Psoas muscle (tissue), 8 donors: ENCODE measurements around the gene AIF1L. TPM values are rescaled to one million over a fixed set of nuclear protein-coding genes. Genes with fewer than 3 reads are reported as not detected.
A peak's percentile ranks its signal among the peaks of the same experiment; 100 is the strongest.

Experiments used
- ATAC-seq, 4 donors: fragments of 200-7000 bp; cut with Tn5 transposase; one replicate each; pipeline ENCODE4 v1.9.1; 2020; ENCODE audit warnings: moderate library complexity in 3 of 4, mild to moderate bottlenecking in 2 of 4
- DNase-seq, 2 donors: peaks; one replicate each; pipeline ENCODE4 v3.0.0-alpha.2; 2020
- H3K27ac ChIP-seq: fragments of 200-600 bp; one replicate; pipeline ENCODE4 v1.8.0; 2022
- H3K27me3 ChIP-seq, 3 donors: fragments of 200-600 bp in 1 of 3; one replicate each; pipeline versions ENCODE4 v1.6.1 to v1.8.0; 2013 to 2022; ENCODE audit warnings: low read length in 2 of 3, mild to moderate bottlenecking in 2 of 3, moderate library complexity in 1 of 3; ENCODE audit not compliant: insufficient read depth in 3 of 3
- H3K36me3 ChIP-seq, 2 donors: fragments of 200-600 bp in 1 of 2; one replicate each; pipeline versions ENCODE4 v1.6.1 to v1.8.0; 2013 to 2022; ENCODE audit warnings: low read depth in 1 of 2, mild to moderate bottlenecking in 1 of 2, moderate library complexity in 1 of 2; ENCODE audit not compliant: insufficient read depth in 1 of 2
- H3K4me1 ChIP-seq: fragments of 200-600 bp; one replicate; pipeline ENCODE4 v1.8.0; 2022
- H3K4me3 ChIP-seq: fragments of 200-600 bp; one replicate; pipeline ENCODE4 v1.8.0; 2022; ENCODE audit warnings: mild to moderate bottlenecking
- H3K9me3 ChIP-seq: fragments of 200-600 bp; one replicate; pipeline ENCODE4 v1.8.0; 2022
- CTCF ChIP-seq: fragments of 200-600 bp; IDR thresholded peaks from one replicate; pipeline ENCODE4 v1.8.0; 2022; ENCODE audit warnings: antibody characterized with exemption
- WGBS, 3 donors: extraction: QIAGEN DNeasy Blood & Tissue Kit; methylation state at CpG; one replicate each; pipeline versions ENCODE4 v1.1.6 to v1.1.7; 2013; 5-methylcytosine and 5-hydroxymethylcytosine counted together
- intact Hi-C, 2 donors: fragments of 100-400 bp; cut with DNase I; formaldehyde crosslinking; loops; one replicate each; pipeline versions ENCODE4 v1.11.0 to v1.14.2; 2022
- polyA plus RNA-seq, 3 donors: library from polyadenylated mRNA; stranded (reverse); fragments of 200-250 nt; gene quantifications; one replicate each; pipeline ENCODE4 v1.2.3, GENCODE V29; 2013
- total RNA-seq, 4 donors: library from RNA; stranded (reverse); fragmentation: NEBNext Ultra II Directional in 2 of 4; extraction: Animal tissue kit (Norgen Biotek cat#: 25700) in 2 of 4; gene quantifications; one replicate each; pipeline versions ENCODE4 v1.2.1 to v1.2.4, GENCODE V29; 2021 to 2023
- donor health status: healthy with polysubstance abuse.
- donor health status: DM: no; HTN: no; CAD: no; lungs with moderate emphysema.
- donor health status: Bipolar disorder and iron deficiency.
- donor health status: healthy.
- donor health status: DM: yes; HTN: yes; CAD: no.
- donor health status: DM: no; HTN: no; CAD: no.
- donor health status: DM: no; HTN: no; CAD: no.
- donor health status: DM: yes; HTN: yes; CAD: no.

AIF1L gene
- total and polyA plus RNA-seq, 7 donors: 3.7 to 12.2 (median 11.0) TPM

- TF ChIP-seq CTCF: no peak
- Histone ChIP-seq H3K9me3 (no peaks in the 10 kb centered on the region), H3K36me3 (peaks cover 14 to 82% of the 10 kb centered on the region in 2 donors), H3K27me3 (no peaks in the 10 kb centered on the region), H3K4me1 (no peaks in the 10 kb centered on the region), H3K27ac (no peak overlapping the region), H3K4me3 (no peak overlapping the region)
- ATAC-seq: no peak
- 93 to 98% (median 95%) methylated on average over 4 of the region's 4 CpGs for WGBS, 3 donors
- intact Hi-C loops: no loop called here
- DNase-seq: no peak
Observed at GRCh38 chr9:131162886-131163285, 66.6 kb downstream of the AIF1L start.

DNA sequence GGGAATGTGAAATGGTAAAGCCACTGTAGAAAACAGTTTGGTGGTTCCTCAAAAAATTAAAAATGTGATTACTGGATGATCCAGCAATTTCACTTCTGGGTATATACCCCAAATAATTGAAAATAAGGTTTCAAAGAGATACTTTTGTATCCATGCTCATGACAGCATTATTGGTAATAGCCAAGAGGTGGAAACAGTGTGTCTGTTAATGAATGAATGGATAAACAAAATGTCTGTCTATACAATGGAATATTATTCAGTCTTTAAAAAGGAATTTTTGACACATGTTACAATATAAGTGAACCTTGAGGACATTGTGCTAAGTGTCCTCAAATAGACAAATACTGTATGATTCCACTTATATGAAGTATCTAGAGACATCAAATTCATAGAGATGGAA is 69.2 kb downstream of the AIF1L start:
- no peaks in the 10 kb centered on the region for H3K4me1 ChIP-seq
- H3K36me3 ChIP-seq: peaks cover 12 to 64% of the 10 kb centered on the region in 2 donors
- no peak overlapping the region for H3K4me3 ChIP-seq
- no peak for TF ChIP-seq CTCF
- intact Hi-C loops: no loop called here
- H3K27me3 ChIP-seq: no peaks in the 10 kb centered on the region
- no peak overlapping the region for H3K27ac ChIP-seq
- DNase-seq: no peak
- no peaks in the 10 kb centered on the region for H3K9me3 ChIP-seq
- no peak for ATAC-seq

- H3K27ac ChIP-seq: no peak overlapping the region
Observed at GRCh38 chr9:131167146-131167692, 70.9 kb downstream of the AIF1L start.

GRCh38 chr9:131167936-131168335 is 71.6 kb downstream of the AIF1L start:
- WGBS, 3 donors: 81 to 97% (median 95%) methylated on average over 4 of the region's 4 CpGs
- peaks cover 4 to 40% of the 10 kb centered on the region in 2 donors for H3K36me3 ChIP-seq
- DNase-seq (no peak), ATAC-seq (peak in 1 of 4 donors; percentile 45)
- H3K27ac ChIP-seq: no peak overlapping the region
- H3K4me3 ChIP-seq: no peak overlapping the region
- intact Hi-C loops: no loop called here
- TF ChIP-seq CTCF: no peak
- H3K4me1 ChIP-seq: no peaks in the 10 kb centered on the region
- no peaks in the 10 kb centered on the region for H3K27me3 ChIP-seq
- no peaks in the 10 kb centered on the region for H3K9me3 ChIP-seq

More at GRCh38 chr9:131167146-131167692, 70.9 kb downstream of the AIF1L start:
- 28 to 40% (median 30%) methylated on average over 6 of the region's 6 CpGs for WGBS, 3 donors
- H3K36me3 ChIP-seq: peaks cover 7 to 47% of the 10 kb centered on the region in 2 donors
- no peaks in the 10 kb centered on the region for H3K27me3 ChIP-seq
- H3K4me1 ChIP-seq: no peaks in the 10 kb centered on the region
- intact Hi-C loops: no loop called here
- H3K9me3 ChIP-seq: no peaks in the 10 kb centered on the region
- DNase-seq (no peak), ATAC-seq (peak; percentile 49 to 95 (median 78))
- no peak overlapping the region for H3K4me3 ChIP-seq
- TF ChIP-seq CTCF: no peak

DNA sequence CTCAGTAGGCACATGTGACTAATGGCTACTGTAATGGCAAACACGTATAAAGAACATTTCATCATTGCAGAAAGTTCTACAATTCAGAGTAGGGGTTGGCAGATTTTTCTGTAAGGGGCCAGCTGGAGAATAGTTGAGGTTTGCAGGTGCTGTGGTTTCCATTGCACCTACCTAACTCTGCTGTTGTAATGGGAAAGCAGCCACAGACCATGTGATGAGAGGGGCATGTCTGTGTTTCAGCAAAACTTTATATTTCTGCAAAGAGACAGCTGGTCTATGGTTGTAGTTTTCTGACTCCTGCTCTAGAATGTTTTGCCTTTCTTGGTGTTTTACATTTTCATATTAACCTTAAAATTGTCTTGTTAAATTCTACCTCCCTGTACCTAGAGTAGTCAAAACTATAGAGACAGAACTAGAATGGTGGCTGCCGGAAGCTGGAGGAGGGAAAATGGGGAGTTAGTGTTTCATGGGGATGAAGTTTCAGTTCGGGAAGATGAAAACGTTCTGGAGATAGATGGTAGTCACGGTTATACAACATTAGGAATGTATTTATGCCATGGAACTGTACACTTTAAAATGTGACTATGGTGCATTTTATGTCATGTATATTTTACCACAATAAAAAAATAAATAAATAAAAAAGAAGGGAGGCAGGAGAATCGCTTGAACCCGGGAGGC is 73.4 kb downstream of the AIF1L start:
- Histone ChIP-seq H3K27me3 (no peaks in the 10 kb centered on the region), H3K27ac (no peak overlapping the region), H3K4me3 (no peak overlapping the region), H3K36me3 (peaks cover under 1 to 33% of the 10 kb centered on the region in 2 donors), H3K4me1 (no peaks in the 10 kb centered on the region), H3K9me3 (no peaks in the 10 kb centered on the region)
- WGBS, 3 donors: 77 to 88% (median 83%) methylated on average over 7 of the region's 7 CpGs
- intact Hi-C loops: no loop called here
- DNase-seq (no peak), ATAC-seq (no peak)
- no peak for TF ChIP-seq CTCF
